K562 (cell line): ENCODE results near the gene STRN3. TPM values are rescaled to one million over a fixed set of nuclear protein-coding genes. Genes with fewer than 3 reads are reported as not detected.

Source experiments
- ATF2 ChIP-seq: sonication (generic); formaldehyde crosslinking; IDR thresholded peaks from 2 replicates; pipeline ENCODE4 v1.8.1; 2022; ENCODE audit warnings: missing genetic modification reagents
- CBX2 ChIP-seq: fragments of 200-600 bp; sonication (generic); IDR thresholded peaks from one replicate; pipeline ENCODE4 v1.6.1; 2012; ENCODE audit warnings: mild to moderate bottlenecking, low read length, inconsistent platforms; ENCODE audit not compliant: insufficient read depth, poor library complexity, severe bottlenecking
- DDX20 ChIP-seq: fragments of 450-650 bp; IDR thresholded peaks from 2 replicates; pipeline ENCODE4 v1.6.1; 2016; ENCODE audit warnings: missing genetic modification characterization, low read depth, mild to moderate bottlenecking, missing compliant biosample characterization, moderate library complexity
- E2F4 ChIP-seq: sonication (generic); formaldehyde crosslinking; IDR thresholded peaks from 2 replicates; pipeline ENCODE4 v1.8.0; 2022; ENCODE audit warnings: mild to moderate bottlenecking, low read depth, missing genetic modification reagents
- E2F5 ChIP-seq: sonication (generic); formaldehyde crosslinking; IDR thresholded peaks from 2 replicates; pipeline ENCODE4 v1.8.0; 2022; ENCODE audit warnings: mild to moderate bottlenecking, missing genetic modification reagents
- MIER1 ChIP-seq: fragments of 450-650 bp; IDR thresholded peaks from 2 replicates; pipeline ENCODE4 v1.6.1; 2016; ENCODE audit warnings: antibody characterized with exemption, mild to moderate bottlenecking, low read depth
- NR0B1 ChIP-seq: fragments of 450-650 bp; IDR thresholded peaks from one replicate; pipeline ENCODE4 v1.6.1; 2018; ENCODE audit warnings: mild to moderate bottlenecking, moderate library complexity; ENCODE audit not compliant: partially characterized antibody
- RB1 ChIP-seq: fragments of 450-650 bp; IDR thresholded peaks from 2 replicates; pipeline ENCODE4 v1.6.1; 2017; ENCODE audit warnings: low read depth, mild to moderate bottlenecking
- RBM15 ChIP-seq: fragments of 200-400 bp; formaldehyde crosslinking; IDR thresholded peaks from 2 replicates; pipeline ENCODE4 v1.6.1; 2018; ENCODE audit warnings: mild to moderate bottlenecking, low read length, moderate library complexity; ENCODE audit not compliant: insufficient read depth
- SAFB ChIP-seq: fragments of 200-400 bp; formaldehyde crosslinking; IDR thresholded peaks from 2 replicates; pipeline ENCODE4 v1.6.1; 2017; ENCODE audit warnings: low read depth, low read length, borderline replicate concordance
- SMARCA4 ChIP-seq: fragments of 450-650 bp; IDR thresholded peaks from 2 replicates; pipeline ENCODE4 v1.6.1; 2016
- SNAPC5 ChIP-seq: fragments of 250-450 bp; sonication (Bioruptor Pico); IDR thresholded peaks from 2 replicates; pipeline ENCODE4 v1.8.0; 2021; ENCODE audit warnings: moderate library complexity, mild to moderate bottlenecking, inconsistent platforms
- YBX1 ChIP-seq: fragments of 450-650 bp; IDR thresholded peaks from 2 replicates; pipeline ENCODE4 v1.7.1; 2016; ENCODE audit warnings: mild to moderate bottlenecking
- ZBTB33 ChIP-seq: sonication (generic); formaldehyde crosslinking; IDR thresholded peaks from 2 replicates; pipeline ENCODE4 v1.8.1; 2023; ENCODE audit warnings: mild to moderate bottlenecking, missing genetic modification reagents
- ZNF384 ChIP-seq: IDR thresholded peaks from 2 replicates; pipeline ENCODE4 v1.6.1; 2012; ENCODE audit warnings: low read depth, low read length, improper control_type of control experiment
- ZNF79 ChIP-seq: fragments of 250-450 bp; sonication (Bioruptor Pico); IDR thresholded peaks from 2 replicates; pipeline ENCODE4 v1.4.0; 2020; ENCODE audit warnings: low read depth, mild to moderate bottlenecking, moderate library complexity
- polyA plus RNA-seq, 8 experiments: library from polyadenylated mRNA; depleted of rRNA in 4 of 8; stranded (reverse) in 5 of 8; unstranded in 3 of 8; fragments of >200 nt; fragmentation: Nextera tagmentation in 2 of 8; fragmentation: Illumina TruSeq in 1 of 8; extraction: Ambion mirVana in 2 of 8; extraction: Trizol in 1 of 8; gene quantifications; 2 replicates each; pipeline versions ENCODE4 v1.2.1 to v1.2.3, GENCODE V29; 2011 to 2014; ENCODE audit warnings: inconsistent platforms in 1 of 8, missing spikeins in 1 of 8
- total RNA-seq, 7 experiments: library from RNA; depleted of rRNA in 6 of 7; stranded (reverse); fragments of >200 nt in 6 of 7; fragmentation: Illumina TruSeq in 2 of 7; extraction: Trizol in 2 of 7; gene quantifications; 2 replicates each; pipeline versions ENCODE4 v1.2.1 to v1.2.3, GENCODE V29; 2011 to 2021; ENCODE audit warnings: low replicate concordance in 1 of 7

The STRN3 gene
- total and polyA plus RNA-seq, 9 of the 15 experiments (the other 6 are each of a cell fraction or from before 2014, with no cell fraction given): 5.9 to 29.1 (median 16.0) TPM

- no peak for TF ChIP-seq ATF2 (CRISPR knock-in tag)
- TF ChIP-seq E2F4 (CRISPR knock-in tag): no peak
- no peak for TF ChIP-seq YBX1
- no peak for TF ChIP-seq SNAPC5 (CRISPR knock-in tag)
- no peak for TF ChIP-seq ZNF79 (CRISPR knock-in tag)
- TF ChIP-seq ZBTB33 (CRISPR knock-in tag): no peak
- peak; percentile 61; the same call in 1 of the 2 replicates for TF ChIP-seq ZNF384
- TF ChIP-seq CBX2: no peak
- TF ChIP-seq RB1: no peak
- TF ChIP-seq SMARCA4: peak; percentile 61
- no peak for TF ChIP-seq DDX20
- no peak for TF ChIP-seq NR0B1
- no peak for TF ChIP-seq E2F5 (CRISPR knock-in tag)
- no peak for TF ChIP-seq SAFB
- no peak for TF ChIP-seq RBM15
- TF ChIP-seq MIER1: no peak
Measured at GRCh38 chr14:31026450-31027235, 464 bp upstream of the STRN3 start (continued).
